Right atrium auricular region (tissue), 2 donors: ENCODE results near the gene NPIPB2. TPM values are rescaled to one million over a fixed set of nuclear protein-coding genes. Genes with fewer than 3 reads are reported as not detected.
"Not testable (repeated sequence)": the region's sequence is repeated elsewhere in the genome, so short reads cannot be mapped to it uniquely, and the experiment has no call there.

ENCODE experiments used
- DNase-seq: peaks from one replicate; pipeline ENCODE4 v3.0.0-alpha.2; 2019; ENCODE audit warnings: low spot score
- H3K27ac ChIP-seq, 2 donors: fragments of 200-600 bp; sonication (generic); 1 replicate in 1 of 2; 2 replicates in 1 of 2; pipeline ENCODE4 v1.5.1; 2016 to 2019
- H3K27me3 ChIP-seq, 2 donors: fragments of 200-600 bp; sonication (generic); one replicate each; pipeline versions ENCODE4 v1.5.1 to v1.6.0; 2017 to 2019
- H3K36me3 ChIP-seq: fragments of 200-600 bp; sonication (generic); one replicate; pipeline ENCODE4 v1.5.1; 2016
- H3K4me1 ChIP-seq, 2 donors: fragments of 200-600 bp; sonication (generic); one replicate each; pipeline versions ENCODE4 v1.5.1 to v1.6.0; 2017 to 2019
- H3K4me3 ChIP-seq, 2 donors: fragments of 200-600 bp; sonication (generic); 1 replicate in 1 of 2; 2 replicates in 1 of 2; pipeline ENCODE4 v1.5.1; 2017 to 2019; ENCODE audit warnings: mild to moderate bottlenecking in 1 of 2, moderate library complexity in 1 of 2
- H3K9me3 ChIP-seq, 2 donors: fragments of 200-600 bp; sonication (generic); one replicate each; pipeline ENCODE4 v1.5.1; 2019
- CTCF ChIP-seq, 2 donors: fragments of 200-600 bp; sonication (generic); IDR thresholded peaks; one replicate each; pipeline ENCODE4 v1.5.1; 2019; ENCODE audit warnings: antibody characterized with exemption in 2 of 2
- total RNA-seq, 2 donors: library from RNA; depleted of rRNA; stranded (reverse); fragments of >200 nt; gene quantifications; one replicate each; pipeline ENCODE4 v1.1.0, GENCODE V29; 2016

The NPIPB2 gene
- total RNA-seq, 2 donors from 2014 or later = 3.0 TPM; not detected in 1

- TF ChIP-seq CTCF (IDR thresholded peaks at IDR 0.05) = no peak
- H3K36me3 ChIP-seq = peaks cover 4% of the 10 kb centered on the region
- H3K27me3 ChIP-seq = no peaks in the 10 kb centered on the region
- H3K4me1 ChIP-seq = peaks cover 0 to 11% of the 10 kb centered on the region in 2 donors
- H3K9me3 ChIP-seq = no peaks in the 10 kb centered on the region
- no peak for DNase-seq
- H3K4me3 ChIP-seq = no peak overlapping the region
- no peak overlapping the region for H3K27ac ChIP-seq
Measured at GRCh38 chr16:11972128-11972527, 30.3 kb upstream of the NPIPB2 start.

- DNase-seq, H3K4me3 ChIP-seq, H3K4me1 ChIP-seq, H3K9me3 ChIP-seq, H3K27ac ChIP-seq, H3K36me3 ChIP-seq, H3K27me3 ChIP-seq: not testable (repeated sequence)
Measured at GRCh38 chr16:11970292-11970691, 28.4 kb upstream of the NPIPB2 start.

- Histone ChIP-seq H3K27ac (no peak overlapping the region), H3K9me3 (no peaks in the 10 kb centered on the region), H3K27me3 (no peaks in the 10 kb centered on the region), H3K4me3 (no peak overlapping the region), H3K4me1 (no peaks in the 10 kb centered on the region), H3K36me3 (no peaks in the 10 kb centered on the region)
- no peak for TF ChIP-seq CTCF (IDR thresholded peaks at IDR 0.05)
- DNase-seq = no peak
Measured at GRCh38 chr16:11968577-11968976, 26.7 kb upstream of the NPIPB2 start.

- DNase-seq = no peak
- TF ChIP-seq CTCF (IDR thresholded peaks at IDR 0.05) = no peak
- no peak overlapping the region for H3K27ac ChIP-seq
- H3K27me3 ChIP-seq = no peaks in the 10 kb centered on the region
- H3K36me3 ChIP-seq = no peaks in the 10 kb centered on the region
- no peaks in the 10 kb centered on the region for H3K4me1 ChIP-seq
- no peak overlapping the region for H3K4me3 ChIP-seq
- H3K9me3 ChIP-seq = no peaks in the 10 kb centered on the region
Measured at GRCh38 chr16:11967195-11967911, 25.5 kb upstream of the NPIPB2 start.

- no peak overlapping the region for H3K27ac ChIP-seq
- H3K36me3 ChIP-seq = no peaks in the 10 kb centered on the region
- H3K9me3 ChIP-seq = no peaks in the 10 kb centered on the region
- TF ChIP-seq CTCF (IDR thresholded peaks at IDR 0.05) = no peak
- H3K27me3 ChIP-seq = no peaks in the 10 kb centered on the region
- no peak for DNase-seq
- no peak overlapping the region for H3K4me3 ChIP-seq
- no peaks in the 10 kb centered on the region for H3K4me1 ChIP-seq
Measured at GRCh38 chr16:11966173-11966572, 24.3 kb upstream of the NPIPB2 start.

- no peak for TF ChIP-seq CTCF (IDR thresholded peaks at IDR 0.05)
- Histone ChIP-seq H3K9me3 (no peaks in the 10 kb centered on the region), H3K27me3 (no peaks in the 10 kb centered on the region), H3K36me3 (no peaks in the 10 kb centered on the region), H3K27ac (no peak within 1 kb of the TSS), H3K4me3 (no peak within 1 kb of the TSS), H3K4me1 (no peaks in the 10 kb centered on the region)
- DNase-seq = no peak
Measured at GRCh38 chr16:11964761-11965551, 23.1 kb upstream of the NPIPB2 start, which contains the start of gene TNFRSF17. TNFRSF17 (plus strand) TSS chr16:11965210; CDS start chr16:11965325, 115 bp downstream.
